HG02763 (cell line): Measurements from ENCODE around the gene SPG11.
"Not testable (repeated sequence)": the region's sequence is repeated elsewhere in the genome, so short reads cannot be mapped to it uniquely, and the experiment has no call there.

Experiments used
- ATAC-seq: cut with Tn5 transposase; IDR thresholded peaks from one replicate; pipeline ENCODE4 v1.9.1; 2021; ENCODE audit warnings: mild to moderate bottlenecking, moderate library complexity; ENCODE audit not compliant: unreplicated experiment

Gene SPG11

GRCh38 chr15:44636976-44637375 is 26.5 kb downstream of the SPG11 start:
- ATAC-seq = no peak

GRCh38 chr15:44633603-44634002 is 29.9 kb downstream of the SPG11 start:
- ATAC-seq = no peak

- ATAC-seq = not testable (repeated sequence)
These were observed 38.2 kb downstream of the SPG11 start for GRCh38 chr15:44625286-44625685.

GRCh38 chr15:44623178-44623577 is 40.3 kb downstream of the SPG11 start:
- ATAC-seq = no peak

GRCh38 chr15:44620081-44620480 is 43.4 kb downstream of the SPG11 start:
- no peak for ATAC-seq

GRCh38 chr15:44616974-44617373 is 46.5 kb downstream of the SPG11 start:
- no peak for ATAC-seq

GRCh38 chr15:44606740-44607139 is 56.7 kb downstream of the SPG11 start:
- ATAC-seq = no peak

- ATAC-seq = no peak
These were observed 60.3 kb downstream of the SPG11 start for GRCh38 chr15:44603126-44603525.

GRCh38 chr15:44598892-44599291 is 64.6 kb downstream of the SPG11 start:
- no peak for ATAC-seq

GRCh38 chr15:44598066-44598465 is 65.4 kb downstream of the SPG11 start:
- ATAC-seq = no peak

GRCh38 chr15:44596511-44597010 is 66.9 kb downstream of the SPG11 start:
- no peak for ATAC-seq

GRCh38 chr15:44595656-44596510 is 67.6 kb downstream of the SPG11 start:
- no peak for ATAC-seq

- ATAC-seq = no peak
These were observed 68.2 kb downstream of the SPG11 start for GRCh38 chr15:44595246-44595645.

- no peak for ATAC-seq
These were observed 70.3 kb downstream of the SPG11 start for GRCh38 chr15:44593042-44593736.

- no peak for ATAC-seq
These were observed 72.1 kb downstream of the SPG11 start for GRCh38 chr15:44591326-44591725.

GRCh38 chr15:44588541-44588940 is 74.9 kb downstream of the SPG11 start:
- no peak for ATAC-seq

- ATAC-seq = no peak
These were observed 77.8 kb downstream of the SPG11 start for GRCh38 chr15:44585633-44586032.

GRCh38 chr15:44584162-44584749 is 79.2 kb downstream of the SPG11 start:
- no peak for ATAC-seq

GRCh38 chr15:44580105-44580504 is 83.4 kb downstream of the SPG11 start:
- ATAC-seq = no peak

GRCh38 chr15:44574734-44575133 is 88.7 kb downstream of the SPG11 start:
- ATAC-seq = no peak

- ATAC-seq = no peak
These were observed 90.1 kb downstream of the SPG11 start for GRCh38 chr15:44573386-44573785.

GRCh38 chr15:44570361-44570760 is 93.1 kb downstream of the SPG11 start:
- no peak for ATAC-seq
